H1 (cell line): ENCODE data around the gene HTR3C. TPM values are rescaled to one million over a fixed set of nuclear protein-coding genes. Genes with fewer than 3 reads are reported as not detected.

Experiments
- CTCF ChIA-PET: fragments of 300-600 bp; sonication (Branson Sonifier 250); formaldehyde crosslinking; loops from one replicate; lab custom pipeline; 2021; ENCODE audit not compliant: partially characterized antibody; lab: Charles Lee
- POLR2A ChIA-PET: fragments of 300-600 bp; sonication (Branson Sonifier 250); formaldehyde crosslinking; loops from one replicate; lab custom pipeline; 2021; ENCODE audit warnings: inconsistent platforms; ENCODE audit not compliant: partially characterized antibody; lab: Charles Lee
- DNase-seq, 2 experiments: peaks; one replicate each; pipeline versions ENCODE4 v3.0.0 to v3.0.0-alpha.2; 2010 to 2022; ENCODE audit warnings: low spot score in 2 of 2, low read depth in 1 of 2, mixed read lengths in 1 of 2
- FAIRE-seq: peaks from 2 replicates; lab custom pipeline; 2011; peaks lifted over from hg19 to GRCh38; lab: Jason Lieb, UNC
- H2AFZ ChIP-seq: 2 replicates; pipeline ENCODE4 v1.8.1; 2012; ENCODE audit warnings: low read length, inconsistent platforms
- H2AK5ac ChIP-seq: 2 replicates; pipeline ENCODE4 v1.6.1; 2013; ENCODE audit warnings: low read depth, low read length
- H2BK120ac ChIP-seq: replicated peaks from 2 replicates; pipeline ENCODE3; 2013; ENCODE audit warnings: low read depth, low read length, inconsistent platforms
- H2BK12ac ChIP-seq: 2 replicates; pipeline ENCODE4 v1.6.1; 2013; ENCODE audit warnings: low read depth, low read length
- H2BK15ac ChIP-seq: 2 replicates; pipeline ENCODE4 v1.6.1; 2013; ENCODE audit warnings: low read length
- H2BK20ac ChIP-seq: 2 replicates; pipeline ENCODE4 v1.6.1; 2013; ENCODE audit warnings: low read length
- H2BK5ac ChIP-seq: 2 replicates; pipeline ENCODE4 v1.6.1; 2013; ENCODE audit warnings: low read depth, low read length
- H3K14ac ChIP-seq: 2 replicates; pipeline ENCODE4 v1.6.1; 2013; ENCODE audit warnings: inconsistent platforms; ENCODE audit not compliant: insufficient read length
- H3K18ac ChIP-seq: 2 replicates; pipeline ENCODE4 v1.6.1; 2013; ENCODE audit warnings: low read length; ENCODE audit errors: extremely low read depth
- H3K23ac ChIP-seq: 2 replicates; pipeline ENCODE4 v1.6.1; 2013; ENCODE audit warnings: inconsistent platforms; ENCODE audit not compliant: insufficient read length
- H3K23me2 ChIP-seq: 2 replicates; pipeline ENCODE4 v1.6.1; 2013; ENCODE audit warnings: low read depth, low read length
- H3K27ac ChIP-seq: 2 replicates; pipeline ENCODE4 v1.6.1; 2011; ENCODE audit warnings: low read depth, low read length, inconsistent platforms
- H3K27me3 ChIP-seq, 4 experiments: replicated peaks in 1 of 4; 1 replicate in 1 of 4; 2 replicates in 3 of 4; pipeline versions ENCODE4 v1.6.1 to v1.8.1; 2011 to 2013; ENCODE audit warnings: low read length in 3 of 4, mild to moderate bottlenecking in 3 of 4, inconsistent platforms in 2 of 4, mixed read lengths in 2 of 4, moderate library complexity in 1 of 4; ENCODE audit not compliant: control insufficient read depth in 3 of 4, insufficient read depth in 3 of 4; ENCODE audit errors: extremely low read depth in 1 of 4
- H3K36me3 ChIP-seq, 4 experiments: 2 replicates each; pipeline versions ENCODE4 v1.6.1 to v1.8.1; 2011 to 2013; ENCODE audit warnings: mild to moderate bottlenecking in 4 of 4, low read length in 3 of 4, moderate library complexity in 2 of 4, control low read depth in 1 of 4, inconsistent platforms in 1 of 4; ENCODE audit not compliant: insufficient read depth in 4 of 4, control insufficient read depth in 2 of 4
- H3K4ac ChIP-seq: replicated peaks from 2 replicates; pipeline ENCODE3; 2013; ENCODE audit warnings: low read length, low read depth, mixed read lengths, inconsistent platforms; ENCODE audit not compliant: insufficient read length
- H3K4me1 ChIP-seq, 4 experiments: replicated peaks in 1 of 4; 1 replicate in 1 of 4; 2 replicates in 3 of 4; pipeline versions ENCODE4 v1.6.1 to v1.8.1; 2011 to 2013; ENCODE audit warnings: low read length in 3 of 4, inconsistent platforms in 2 of 4, mixed read lengths in 1 of 4; ENCODE audit not compliant: insufficient read depth in 4 of 4, control insufficient read depth in 3 of 4
- H3K4me2 ChIP-seq, 2 experiments: 2 replicates each; pipeline versions ENCODE4 v1.6.1 to v1.8.1; 2011 to 2013; ENCODE audit warnings: low read depth in 2 of 2, low read length in 2 of 2, control low read depth in 1 of 2, inconsistent platforms in 1 of 2, mild to moderate bottlenecking in 1 of 2; ENCODE audit not compliant: insufficient read depth in 1 of 2
- H3K4me3 ChIP-seq, 4 experiments: fragments of 200-600, 300-600 bp in 1 of 4; sonication (generic), shearing (Covaris generic), sonication (Bioruptor Twin) in 1 of 4; 2 replicates each; pipeline versions ENCODE4 v1.5.1 to v1.8.1; 2011 to 2016; ENCODE audit warnings: low read length in 4 of 4, low read depth in 3 of 4, control low read depth in 2 of 4, inconsistent platforms in 2 of 4, mild to moderate bottlenecking in 2 of 4, mixed read lengths in 1 of 4, moderate library complexity in 1 of 4; ENCODE audit not compliant: insufficient read depth in 2 of 4; ENCODE audit errors: extremely low read depth in 1 of 4
- H3K56ac ChIP-seq: replicated peaks from 2 replicates; pipeline ENCODE3; 2013; ENCODE audit warnings: low read depth, mild to moderate bottlenecking, mixed read lengths, low read length, inconsistent platforms; ENCODE audit not compliant: insufficient read length
- H3K79me1 ChIP-seq: 2 replicates; pipeline ENCODE4 v1.6.1; 2013; ENCODE audit warnings: low read depth, low read length, control low read depth
- H3K79me2 ChIP-seq, 2 experiments: 2 replicates each; pipeline versions ENCODE4 v1.6.1 to v1.8.1; 2012 to 2013; ENCODE audit warnings: low read length in 2 of 2, mild to moderate bottlenecking in 2 of 2, inconsistent platforms in 1 of 2; ENCODE audit not compliant: insufficient read depth in 2 of 2, control insufficient read depth in 1 of 2
- H3K9ac ChIP-seq, 4 experiments: replicated peaks in 1 of 4; 1 replicate in 1 of 4; 2 replicates in 3 of 4; pipeline versions ENCODE4 v1.6.1 to v1.8.1; 2011 to 2013; ENCODE audit warnings: low read depth in 3 of 4, low read length in 3 of 4, control low read depth in 2 of 4, mild to moderate bottlenecking in 2 of 4, moderate library complexity in 2 of 4, inconsistent platforms in 1 of 4; ENCODE audit errors: extremely low read depth in 1 of 4
- H3K9me3 ChIP-seq, 2 experiments: 2 replicates each; pipeline versions ENCODE4 v1.6.1 to v1.8.1; 2012 to 2013; ENCODE audit warnings: mild to moderate bottlenecking in 2 of 2, moderate library complexity in 2 of 2, control low read depth in 1 of 2, inconsistent platforms in 1 of 2, low read depth in 1 of 2, low read length in 1 of 2, mixed read lengths in 1 of 2; ENCODE audit not compliant: insufficient read depth in 2 of 2
- H4K20me1 ChIP-seq, 2 experiments: replicated peaks in 1 of 2; 2 replicates each; pipeline versions ENCODE3 to v1.8.1; 2011 to 2013; ENCODE audit warnings: inconsistent platforms in 2 of 2, low read length in 2 of 2, mild to moderate bottlenecking in 1 of 2; ENCODE audit not compliant: insufficient read depth in 2 of 2, control insufficient read depth in 1 of 2
- H4K5ac ChIP-seq: 2 replicates; pipeline ENCODE4 v1.6.1; 2013; ENCODE audit warnings: low read length, low read depth, mixed read lengths, inconsistent platforms; ENCODE audit not compliant: insufficient read length
- H4K8ac ChIP-seq: 2 replicates; pipeline ENCODE4 v1.8.0; 2013; ENCODE audit warnings: mild to moderate bottlenecking, moderate library complexity, low read length, inconsistent platforms; ENCODE audit not compliant: insufficient read depth; ENCODE audit errors: extremely low read depth
- H4K91ac ChIP-seq: replicated peaks from 2 replicates; pipeline ENCODE3; 2013; ENCODE audit warnings: low read length, mixed read lengths, inconsistent platforms; ENCODE audit not compliant: insufficient read length
- ASH2L ChIP-seq: fragments of 200-600, 300-600 bp; sonication (generic); IDR thresholded peaks from one replicate; pipeline ENCODE4 v1.7.1; 2017; ENCODE audit warnings: low read length
- BACH1 ChIP-seq: IDR thresholded peaks from 2 replicates; pipeline ENCODE4 v1.6.1; 2012; ENCODE audit warnings: low read length, improper control_type of control experiment
- CHD2 ChIP-seq: IDR thresholded peaks from 2 replicates; pipeline ENCODE4 v1.6.1; 2012; ENCODE audit warnings: low read length, improper control_type of control experiment
- FOSL1 ChIP-seq: IDR thresholded peaks from 2 replicates; pipeline ENCODE4 v1.6.1; 2011; ENCODE audit warnings: mild to moderate bottlenecking, low read depth, low read length, moderate library complexity; ENCODE audit not compliant: insufficient read depth
- GABPA ChIP-seq: IDR thresholded peaks from 2 replicates; pipeline ENCODE4 v1.6.1; 2011; ENCODE audit warnings: mild to moderate bottlenecking, low read length, moderate library complexity, borderline replicate concordance; ENCODE audit not compliant: insufficient read depth
- POLR2A ChIP-seq, 2 experiments: IDR thresholded peaks; 1 replicate in 1 of 2; 2 replicates in 1 of 2; pipeline ENCODE4 v1.6.1; 2011; ENCODE audit warnings: low read depth in 2 of 2, low read length in 2 of 2, mild to moderate bottlenecking in 2 of 2; ENCODE audit errors: control extremely low read depth in 1 of 2
- WGBS, 2 experiments: shearing (Covaris generic) in 1 of 2; methylation state at CpG; one replicate each; pipeline versions ENCODE4 v1.1.6 to v1.1.7; 2013 to 2015; ENCODE audit warnings: low lambda C conversion rate in 2 of 2, mixed read lengths in 2 of 2, inconsistent platforms in 1 of 2, low coverage in 1 of 2, missing lambda C conversion rate in 1 of 2; ENCODE audit not compliant: insufficient replicate concordance in 2 of 2, insufficient coverage in 1 of 2, insufficient read length in 1 of 2; ENCODE audit errors: extremely low coverage in 1 of 2, missing lambda C conversion rate in 1 of 2; 5-methylcytosine and 5-hydroxymethylcytosine counted together
- polyA plus RNA-seq, 7 experiments: library from polyadenylated mRNA; depleted of rRNA in 3 of 7; stranded (reverse) in 5 of 7; unstranded in 2 of 7; fragments of >200 nt in 5 of 7; fragments of 200-250 nt in 2 of 7; gene quantifications; 1 replicate in 5 of 7; 2 replicates in 1 of 7; 4 replicates in 1 of 7; pipeline versions ENCODE4 v1.2.1 to v1.2.3, GENCODE V29; 2011 to 2013; ENCODE audit warnings: missing spikeins in 2 of 7, mixed read lengths in 2 of 7
- total RNA-seq: library from RNA; stranded (reverse); fragmentation: NEBNext Ultra II Directional; extraction: Animal tissue kit (Norgen Biotek cat#: 25700); gene quantifications from 2 replicates; pipeline ENCODE4 v1.2.1, GENCODE V29; 2021

The HTR3C gene
- total and polyA plus RNA-seq, 2 of the 8 experiments (the other 6 are each of a cell fraction or from before 2014, with no cell fraction given) = 0.03 TPM; not detected in 1

DNA sequence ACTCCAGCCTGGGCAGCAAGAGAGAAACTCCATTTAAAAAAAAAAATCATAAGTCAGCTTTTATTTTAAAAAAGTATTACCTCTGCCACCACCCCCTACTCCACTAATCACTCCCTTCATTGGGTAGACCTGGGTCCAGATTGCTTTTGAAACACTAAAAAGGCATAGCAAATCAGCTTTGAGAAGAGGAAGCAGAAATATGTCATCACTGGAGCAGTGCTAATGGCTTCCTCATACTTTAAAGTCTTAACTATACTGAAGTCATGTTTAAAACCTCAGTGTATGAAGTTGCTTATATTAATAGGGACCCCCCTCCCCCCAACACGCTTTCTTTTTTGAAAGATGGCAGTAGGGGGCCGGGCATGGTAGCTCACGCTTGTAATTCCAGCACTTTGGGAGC lies 22.3 kb upstream of the HTR3C start:
- H2BK20ac ChIP-seq = no peak overlapping the region
- H3K56ac ChIP-seq = no peak overlapping the region
- no peak overlapping the region for H3K23ac ChIP-seq
- 83% methylated on average over 3 of the region's 3 CpGs; no CpG with 5 or more reads in 1 of the 2 experiments for WGBS, 2 experiments
- H3K18ac ChIP-seq = no peak overlapping the region
- no peak for FAIRE-seq
- no peak overlapping the region for H4K5ac ChIP-seq
- H2BK5ac ChIP-seq = no peak overlapping the region
- H3K36me3 ChIP-seq = no peaks in the 10 kb centered on the region; a peak in 1 of 8 replicates
- no peaks in the 10 kb centered on the region for H3K79me2 ChIP-seq
- H3K4me1 ChIP-seq = no peaks in the 10 kb centered on the region
- no peak overlapping the region for H2BK15ac ChIP-seq
- no peaks in the 10 kb centered on the region for H3K79me1 ChIP-seq
- DNase-seq = no peak
- H4K8ac ChIP-seq = no peak overlapping the region
- H2BK120ac ChIP-seq = no peak overlapping the region
- peaks cover 0 to 1% of the 10 kb centered on the region in 2 experiments for H4K20me1 ChIP-seq
- ChIA-PET CTCF (interaction anchor here (0.6 to 1.5 kb wide), 3 partner anchors 14 to 197 kb away, joined by 3 read pairs; no protein-coding TSS in a partner anchor), POLR2A (no interaction called here)
- no peak overlapping the region for H3K4me2 ChIP-seq
- no peak overlapping the region for H4K91ac ChIP-seq
- TF ChIP-seq ASH2L (no peak), FOSL1 (no peak), BACH1 (no peak), CHD2 (no peak), GABPA (no peak), POLR2A (IDR thresholded peaks at IDR 0.05; ENCODE audit: control extremely low read depth in 1 of 2, low read depth in 2 of 2, low read length in 2 of 2) (no peak)
- H3K9ac ChIP-seq = no peak overlapping the region
- no peak overlapping the region for H2BK12ac ChIP-seq
- H3K27me3 ChIP-seq = no peaks in the 10 kb centered on the region
- H2AK5ac ChIP-seq = no peak overlapping the region
- H3K4ac ChIP-seq = no peak overlapping the region
- H3K23me2 ChIP-seq = no peaks in the 10 kb centered on the region
- no peak overlapping the region for H2AFZ ChIP-seq
- H3K27ac ChIP-seq = no peak overlapping the region
- no peak overlapping the region for H3K4me3 ChIP-seq
- no peak overlapping the region for H3K14ac ChIP-seq
- H3K9me3 ChIP-seq = no peaks in the 10 kb centered on the region
